Transverse colon (tissue), 3 donors: ENCODE data around the gene MAN1C1.

ENCODE experiments used
- EP300 ChIP-seq: sonication (generic); formaldehyde crosslinking; IDR thresholded peaks from one replicate; pipeline ENCODE4 v1.6.1; 2017; ENCODE audit warnings: antibody characterized with exemption, low read depth
- POLR2A ChIP-seq: fragments of 450-650 bp; IDR thresholded peaks from one replicate; pipeline ENCODE4 v1.6.1; 2016; ENCODE audit warnings: antibody characterized with exemption, mild to moderate bottlenecking, moderate library complexity
- TF ChIP-seq, protein P1 (sequence below), 5 experiments: fragments of 200-600 bp in 3 of 5; fragments of 450-650 bp in 2 of 5; sonication (generic) in 3 of 5; IDR thresholded peaks; 1 replicate in 2 of 5; 2 replicates in 3 of 5; pipeline ENCODE4 v1.5.1; 2016 to 2017; ENCODE audit warnings: antibody characterized with exemption in 5 of 5, inconsistent platforms in 3 of 5, mild to moderate bottlenecking in 2 of 5, moderate library complexity in 1 of 5

DNA sequence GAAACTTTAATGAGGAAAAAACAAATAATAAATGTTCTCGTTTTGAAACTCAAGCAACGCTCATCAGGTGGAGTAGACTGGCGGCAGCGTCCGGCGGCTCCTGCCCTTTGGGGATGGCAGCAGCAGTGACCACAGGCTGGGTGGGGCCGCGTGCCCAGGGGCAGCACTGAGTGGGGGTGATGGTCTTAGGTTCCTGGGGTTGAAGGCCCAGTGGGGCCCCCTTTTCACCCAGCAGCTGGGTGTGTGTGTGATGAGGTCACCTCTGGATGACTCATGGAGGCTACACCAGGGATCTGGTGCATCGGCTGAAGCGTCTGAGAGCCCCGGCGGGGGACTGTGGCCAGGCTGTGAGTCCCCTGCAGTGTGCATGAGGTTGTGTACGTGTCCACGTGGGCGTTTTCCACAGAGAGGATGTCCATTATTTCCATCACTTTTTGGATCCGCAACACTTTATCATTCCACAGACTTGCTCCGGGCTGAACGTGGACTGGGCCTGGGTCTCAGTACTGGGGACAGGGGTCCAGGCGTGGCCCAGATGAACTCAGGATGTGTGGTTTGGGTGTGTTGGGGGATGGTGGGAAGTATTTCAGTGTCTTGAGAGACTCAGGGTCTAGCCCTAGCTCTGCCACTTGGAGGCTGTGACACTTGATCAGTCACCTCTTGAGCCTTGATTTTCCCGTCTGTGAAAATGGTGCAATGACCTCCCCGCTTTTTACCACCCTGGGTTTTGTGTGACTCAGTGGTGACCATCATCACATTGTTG lies 47.6 kb upstream of the MAN1C1 start:
- no peak for TF ChIP-seq POLR2A
- TF ChIP-seq, protein P1, sequence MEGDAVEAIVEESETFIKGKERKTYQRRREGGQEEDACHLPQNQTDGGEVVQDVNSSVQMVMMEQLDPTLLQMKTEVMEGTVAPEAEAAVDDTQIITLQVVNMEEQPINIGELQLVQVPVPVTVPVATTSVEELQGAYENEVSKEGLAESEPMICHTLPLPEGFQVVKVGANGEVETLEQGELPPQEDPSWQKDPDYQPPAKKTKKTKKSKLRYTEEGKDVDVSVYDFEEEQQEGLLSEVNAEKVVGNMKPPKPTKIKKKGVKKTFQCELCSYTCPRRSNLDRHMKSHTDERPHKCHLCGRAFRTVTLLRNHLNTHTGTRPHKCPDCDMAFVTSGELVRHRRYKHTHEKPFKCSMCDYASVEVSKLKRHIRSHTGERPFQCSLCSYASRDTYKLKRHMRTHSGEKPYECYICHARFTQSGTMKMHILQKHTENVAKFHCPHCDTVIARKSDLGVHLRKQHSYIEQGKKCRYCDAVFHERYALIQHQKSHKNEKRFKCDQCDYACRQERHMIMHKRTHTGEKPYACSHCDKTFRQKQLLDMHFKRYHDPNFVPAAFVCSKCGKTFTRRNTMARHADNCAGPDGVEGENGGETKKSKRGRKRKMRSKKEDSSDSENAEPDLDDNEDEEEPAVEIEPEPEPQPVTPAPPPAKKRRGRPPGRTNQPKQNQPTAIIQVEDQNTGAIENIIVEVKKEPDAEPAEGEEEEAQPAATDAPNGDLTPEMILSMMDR (IDR thresholded peaks at IDR 0.05), result no peak
- no peak for TF ChIP-seq EP300
